ENCODE results near the gene RAB28.

RAB28 gene

GRCh38 chr4:13454786-13455185 is 29.4 kb downstream of the RAB28 start:
- H3K9me3 Mint-ChIP-seq, result peaks cover 5% of the 10 kb centered on the region
- H3K4me3 Mint-ChIP-seq, result no peak overlapping the region
- H3K36me3 Mint-ChIP-seq (ENCODE audit: low read depth), result peaks cover 65% of the 10 kb centered on the region
- no peaks in the 10 kb centered on the region for H3K27me3 Mint-ChIP-seq (ENCODE audit: low read depth)
- H3K27ac Mint-ChIP-seq, result no peak overlapping the region
- H3K4me1 Mint-ChIP-seq, result peaks cover 3% of the 10 kb centered on the region
- TF ChIP-seq, protein P1, sequence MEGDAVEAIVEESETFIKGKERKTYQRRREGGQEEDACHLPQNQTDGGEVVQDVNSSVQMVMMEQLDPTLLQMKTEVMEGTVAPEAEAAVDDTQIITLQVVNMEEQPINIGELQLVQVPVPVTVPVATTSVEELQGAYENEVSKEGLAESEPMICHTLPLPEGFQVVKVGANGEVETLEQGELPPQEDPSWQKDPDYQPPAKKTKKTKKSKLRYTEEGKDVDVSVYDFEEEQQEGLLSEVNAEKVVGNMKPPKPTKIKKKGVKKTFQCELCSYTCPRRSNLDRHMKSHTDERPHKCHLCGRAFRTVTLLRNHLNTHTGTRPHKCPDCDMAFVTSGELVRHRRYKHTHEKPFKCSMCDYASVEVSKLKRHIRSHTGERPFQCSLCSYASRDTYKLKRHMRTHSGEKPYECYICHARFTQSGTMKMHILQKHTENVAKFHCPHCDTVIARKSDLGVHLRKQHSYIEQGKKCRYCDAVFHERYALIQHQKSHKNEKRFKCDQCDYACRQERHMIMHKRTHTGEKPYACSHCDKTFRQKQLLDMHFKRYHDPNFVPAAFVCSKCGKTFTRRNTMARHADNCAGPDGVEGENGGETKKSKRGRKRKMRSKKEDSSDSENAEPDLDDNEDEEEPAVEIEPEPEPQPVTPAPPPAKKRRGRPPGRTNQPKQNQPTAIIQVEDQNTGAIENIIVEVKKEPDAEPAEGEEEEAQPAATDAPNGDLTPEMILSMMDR (IDR thresholded peaks at IDR 0.05; ENCODE audit: unreplicated experiment in 3 of 3), result no peak

DNA sequence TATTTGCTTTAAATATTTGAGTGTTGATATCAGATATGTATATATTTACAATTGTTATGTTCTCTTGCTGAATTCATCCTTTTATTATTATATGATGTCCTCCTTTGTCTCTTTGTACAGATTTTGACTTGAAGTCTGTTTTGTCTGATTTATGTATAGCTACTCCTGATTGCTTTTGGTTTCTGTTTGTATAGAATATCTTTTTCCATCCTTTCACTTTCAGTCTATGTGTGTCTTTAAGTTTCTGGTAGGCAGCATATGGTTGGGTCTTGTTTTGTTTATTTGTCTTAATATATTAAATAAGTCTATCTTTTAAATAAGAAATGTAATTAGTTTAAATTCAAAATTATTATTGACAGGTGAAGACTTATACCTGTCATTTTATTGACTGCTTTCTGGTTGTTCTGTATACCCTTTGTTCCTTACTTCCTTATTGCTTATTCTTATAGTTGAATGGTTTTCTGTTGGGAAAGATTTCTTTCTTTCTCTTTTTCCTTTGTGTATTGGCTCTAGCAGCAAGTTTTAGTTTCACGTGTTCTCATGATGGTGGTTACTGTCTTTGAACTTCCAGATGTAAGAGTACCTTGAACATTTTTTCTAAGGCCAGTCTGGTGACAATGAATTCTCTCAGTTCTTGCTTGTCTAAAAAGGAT is 31.1 kb downstream of the RAB28 start:
- no peaks in the 10 kb centered on the region for H3K27me3 Mint-ChIP-seq (ENCODE audit: low read depth)
- peaks cover 51% of the 10 kb centered on the region for H3K36me3 Mint-ChIP-seq (ENCODE audit: low read depth)

DNA sequence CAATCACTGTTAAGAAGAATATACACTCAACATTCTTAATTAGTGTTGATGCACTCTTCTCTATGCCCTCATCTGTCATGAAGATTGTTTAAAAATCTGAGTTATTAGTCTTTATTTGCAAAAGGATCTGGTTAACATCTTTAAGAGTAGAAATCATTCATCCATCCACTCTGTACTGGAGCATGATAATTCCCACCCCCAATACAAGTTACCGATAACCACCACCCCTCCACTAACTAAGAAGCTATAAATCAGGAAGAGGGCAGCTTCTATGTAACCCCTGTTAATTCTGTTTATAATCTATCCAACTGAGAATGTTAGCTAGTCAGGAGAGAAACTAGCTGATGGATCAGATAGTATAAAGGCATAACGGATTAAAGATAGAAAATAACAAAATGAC is 34.5 kb downstream of the RAB28 start:
- Mint-ChIP-seq H3K27me3 (ENCODE audit: low read depth) (no peaks in the 10 kb centered on the region), H3K9me3 (peaks cover 7% of the 10 kb centered on the region), H3K27ac (no peak overlapping the region), H3K4me3 (no peak overlapping the region), H3K36me3 (ENCODE audit: low read depth) (peaks cover 45% of the 10 kb centered on the region), H3K4me1 (no peaks in the 10 kb centered on the region)
- TF ChIP-seq, protein P1 (IDR thresholded peaks at IDR 0.05; ENCODE audit: unreplicated experiment in 3 of 3), result no peak

More for the DNA sequence above, 31.1 kb downstream of the RAB28 start:
- TF ChIP-seq, protein P1 (IDR thresholded peaks at IDR 0.05; ENCODE audit: unreplicated experiment in 3 of 3), result no peak
- no peak overlapping the region for H3K4me3 Mint-ChIP-seq
- H3K9me3 Mint-ChIP-seq, result peaks cover 5% of the 10 kb centered on the region
- H3K4me1 Mint-ChIP-seq, result no peaks in the 10 kb centered on the region
- no peak overlapping the region for H3K27ac Mint-ChIP-seq

- Mint-ChIP-seq H3K4me1 (peaks cover 10% of the 10 kb centered on the region), H3K4me3 (peak overlapping the region in 2 of 3 experiments; percentile 17 to 50), H3K27ac (no peak overlapping the region), H3K36me3 (ENCODE audit: low read depth) (peaks cover 30% of the 10 kb centered on the region), H3K9me3 (peaks cover 2% of the 10 kb centered on the region), H3K27me3 (ENCODE audit: low read depth) (no peaks in the 10 kb centered on the region)
- TF ChIP-seq, protein P1 (IDR thresholded peaks at IDR 0.05; ENCODE audit: unreplicated experiment in 3 of 3), result no peak
Observed at GRCh38 chr4:13445841-13446790, 38.0 kb downstream of the RAB28 start.

GRCh38 chr4:13441506-13441905 is 42.6 kb downstream of the RAB28 start:
- no peaks in the 10 kb centered on the region for H3K27me3 Mint-ChIP-seq (ENCODE audit: low read depth)
- TF ChIP-seq, protein P1 (IDR thresholded peaks at IDR 0.05; ENCODE audit: unreplicated experiment in 3 of 3), result no peak
- H3K4me3 Mint-ChIP-seq, result no peak overlapping the region
- H3K9me3 Mint-ChIP-seq, result peaks cover 25% of the 10 kb centered on the region
- no peak overlapping the region for H3K27ac Mint-ChIP-seq
- peaks cover 60% of the 10 kb centered on the region for H3K36me3 Mint-ChIP-seq (ENCODE audit: low read depth)
- H3K4me1 Mint-ChIP-seq, result peaks cover 15% of the 10 kb centered on the region

All from nephron (organoid).